ENCODE data around the gene CMIP. TPM values are rescaled to one million over a fixed set of nuclear protein-coding genes. Genes with fewer than 3 reads are reported as not detected.
A peak's percentile ranks its signal among the peaks of the same experiment; 100 is the strongest.
"Not testable (repeated sequence)": the region's sequence is repeated elsewhere in the genome, so short reads cannot be mapped to it uniquely, and the experiment has no call there.

Gene CMIP
- polyA plus RNA-seq, 3 donors = 0.85 to 61.9 (median 0.93) TPM

GRCh38 chr16:81575834-81576233, 131.2 kb downstream of the CMIP start:
- Histone ChIP-seq H4K20me1 (ENCODE audit: insufficient read depth, low read length) (peaks cover 99% of the 10 kb centered on the region), H3K27me3 (ENCODE audit: control insufficient read depth in 2 of 2, insufficient read depth in 2 of 2, low read length in 2 of 2) (no peaks in the 10 kb centered on the region), H2AFZ (ENCODE audit: insufficient read depth, low read depth, low read length, poor library complexity, severe bottlenecking) (no peak overlapping the region), H3K79me2 (ENCODE audit: insufficient read depth, low read length) (peaks cover 86% of the 10 kb centered on the region), H3K4me3 (replicated peaks in 1 of 3; ENCODE audit: low read depth in 2 of 3, low read length in 3 of 3) (no peak overlapping the region), H3K9ac (ENCODE audit: insufficient read depth, low read length, poor library complexity, severe bottlenecking) (no peak overlapping the region), H3K4me2 (replicated peaks; ENCODE audit: extremely low read depth, low read length, poor library complexity, severe bottlenecking) (no peak overlapping the region), H3K36me3 (replicated peaks in 1 of 2; ENCODE audit: control insufficient read depth in 1 of 2, insufficient read depth in 2 of 2, low read length in 2 of 2) (peaks cover 4 to 37% of the 10 kb centered on the region in 2 donors), H3K27ac (ENCODE audit: low read depth in 1 of 2, low read length in 2 of 2) (no peak overlapping the region), H3K4me1 (ENCODE audit: control insufficient read depth in 1 of 2, insufficient read depth in 2 of 2, low read length in 2 of 2) (no peaks in the 10 kb centered on the region), H3K9me3 (replicated peaks in 1 of 2; ENCODE audit: control insufficient read depth in 1 of 2, insufficient read depth in 1 of 2, low read length in 2 of 2) (no peaks in the 10 kb centered on the region)
- TF ChIP-seq, protein P1, sequence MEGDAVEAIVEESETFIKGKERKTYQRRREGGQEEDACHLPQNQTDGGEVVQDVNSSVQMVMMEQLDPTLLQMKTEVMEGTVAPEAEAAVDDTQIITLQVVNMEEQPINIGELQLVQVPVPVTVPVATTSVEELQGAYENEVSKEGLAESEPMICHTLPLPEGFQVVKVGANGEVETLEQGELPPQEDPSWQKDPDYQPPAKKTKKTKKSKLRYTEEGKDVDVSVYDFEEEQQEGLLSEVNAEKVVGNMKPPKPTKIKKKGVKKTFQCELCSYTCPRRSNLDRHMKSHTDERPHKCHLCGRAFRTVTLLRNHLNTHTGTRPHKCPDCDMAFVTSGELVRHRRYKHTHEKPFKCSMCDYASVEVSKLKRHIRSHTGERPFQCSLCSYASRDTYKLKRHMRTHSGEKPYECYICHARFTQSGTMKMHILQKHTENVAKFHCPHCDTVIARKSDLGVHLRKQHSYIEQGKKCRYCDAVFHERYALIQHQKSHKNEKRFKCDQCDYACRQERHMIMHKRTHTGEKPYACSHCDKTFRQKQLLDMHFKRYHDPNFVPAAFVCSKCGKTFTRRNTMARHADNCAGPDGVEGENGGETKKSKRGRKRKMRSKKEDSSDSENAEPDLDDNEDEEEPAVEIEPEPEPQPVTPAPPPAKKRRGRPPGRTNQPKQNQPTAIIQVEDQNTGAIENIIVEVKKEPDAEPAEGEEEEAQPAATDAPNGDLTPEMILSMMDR (IDR thresholded peaks at IDR 0.05) = no peak
- H3K9me3 Mint-ChIP-seq = no peaks in the 10 kb centered on the region
- DNase-seq = no peak
- peaks cover 10 to 18% of the 10 kb centered on the region in 2 donors for H3K36me3 Mint-ChIP-seq
- WGBS (ENCODE audit: insufficient coverage) = 100% methylated on average over 5 of the region's 6 CpGs
- H3K4me1 Mint-ChIP-seq = peaks cover 3% of the 10 kb centered on the region
- intact Hi-C loops (cut with micrococcal nuclease) = no loop called here
- no peaks in the 10 kb centered on the region for H3K27me3 Mint-ChIP-seq (ENCODE audit: low read depth in 3 of 3)
- H3K27ac Mint-ChIP-seq = peak overlapping the region in 1 of 7 donors; percentile 90
- no peak overlapping the region for H3K4me3 Mint-ChIP-seq

- Histone ChIP-seq H3K36me3 (replicated peaks in 1 of 2; ENCODE audit: control insufficient read depth in 1 of 2, insufficient read depth in 2 of 2, low read length in 2 of 2) (peaks cover 4 to 46% of the 10 kb centered on the region in 2 donors), H3K27ac (ENCODE audit: low read depth in 1 of 2, low read length in 2 of 2) (no peak overlapping the region), H3K9me3 (replicated peaks in 1 of 2; ENCODE audit: control insufficient read depth in 1 of 2, insufficient read depth in 1 of 2, low read length in 2 of 2) (no peaks in the 10 kb centered on the region), H3K4me3 (replicated peaks in 1 of 3; ENCODE audit: low read depth in 2 of 3, low read length in 3 of 3) (no peak overlapping the region), H3K4me2 (replicated peaks; ENCODE audit: extremely low read depth, low read length, poor library complexity, severe bottlenecking) (no peak overlapping the region), H3K9ac (ENCODE audit: insufficient read depth, low read length, poor library complexity, severe bottlenecking) (no peak overlapping the region), H4K20me1 (ENCODE audit: insufficient read depth, low read length) (peaks cover 99% of the 10 kb centered on the region), H3K4me1 (ENCODE audit: control insufficient read depth in 1 of 2, insufficient read depth in 2 of 2, low read length in 2 of 2) (no peaks in the 10 kb centered on the region), H3K27me3 (ENCODE audit: control insufficient read depth in 2 of 2, insufficient read depth in 2 of 2, low read length in 2 of 2) (no peaks in the 10 kb centered on the region), H2AFZ (ENCODE audit: insufficient read depth, low read depth, low read length, poor library complexity, severe bottlenecking) (no peak overlapping the region), H3K79me2 (ENCODE audit: insufficient read depth, low read length) (peaks cover 86% of the 10 kb centered on the region)
- TF ChIP-seq, protein P1 (IDR thresholded peaks at IDR 0.05) = no peak
- H3K4me3 Mint-ChIP-seq = no peak overlapping the region
- no peaks in the 10 kb centered on the region for H3K9me3 Mint-ChIP-seq
- H3K27ac Mint-ChIP-seq = no peak overlapping the region
- H3K27me3 Mint-ChIP-seq (ENCODE audit: low read depth in 3 of 3) = no peaks in the 10 kb centered on the region
- peaks cover 3% of the 10 kb centered on the region for H3K4me1 Mint-ChIP-seq
- H3K36me3 Mint-ChIP-seq = peaks cover 11 to 18% of the 10 kb centered on the region in 2 donors
- no CpG with 5 or more reads among the region's 1 CpG for WGBS (ENCODE audit: insufficient coverage)
- no peak for DNase-seq
- intact Hi-C loops (cut with micrococcal nuclease) = no loop called here
Measured at GRCh38 chr16:81576696-81577095, 132.1 kb downstream of the CMIP start.

GRCh38 chr16:81577272-81577671, 132.7 kb downstream of the CMIP start:
- Histone ChIP-seq H4K20me1 (ENCODE audit: insufficient read depth, low read length) (peaks cover 99% of the 10 kb centered on the region), H3K36me3 (replicated peaks in 1 of 2; ENCODE audit: control insufficient read depth in 1 of 2, insufficient read depth in 2 of 2, low read length in 2 of 2) (peaks cover 3 to 41% of the 10 kb centered on the region in 2 donors), H3K79me2 (ENCODE audit: insufficient read depth, low read length) (peaks cover 86% of the 10 kb centered on the region)
- intact Hi-C loops (cut with micrococcal nuclease); H3K4me2 ChIP-seq (replicated peaks; ENCODE audit: extremely low read depth, low read length, poor library complexity, severe bottlenecking); H3K9me3 Mint-ChIP-seq; H3K4me1 Mint-ChIP-seq; DNase-seq; H3K4me3 ChIP-seq (replicated peaks in 1 of 3; ENCODE audit: low read depth in 2 of 3, low read length in 3 of 3); H3K9me3 ChIP-seq (replicated peaks in 1 of 2; ENCODE audit: control insufficient read depth in 1 of 2, insufficient read depth in 1 of 2, low read length in 2 of 2); H2AFZ ChIP-seq (ENCODE audit: insufficient read depth, low read depth, low read length, poor library complexity, severe bottlenecking); H3K27ac ChIP-seq (ENCODE audit: low read depth in 1 of 2, low read length in 2 of 2); H3K4me1 ChIP-seq (ENCODE audit: control insufficient read depth in 1 of 2, insufficient read depth in 2 of 2, low read length in 2 of 2); H3K4me3 Mint-ChIP-seq; H3K27me3 ChIP-seq (ENCODE audit: control insufficient read depth in 2 of 2, insufficient read depth in 2 of 2, low read length in 2 of 2); H3K27me3 Mint-ChIP-seq (ENCODE audit: low read depth in 3 of 3); H3K27ac Mint-ChIP-seq; H3K9ac ChIP-seq (ENCODE audit: insufficient read depth, low read length, poor library complexity, severe bottlenecking): not testable (repeated sequence)
- H3K36me3 Mint-ChIP-seq = peaks cover 6 to 12% of the 10 kb centered on the region in 2 donors

All from CD14-positive monocyte (primary cell).